Large intestine (tissue), 12 donors: ENCODE results near the gene FREM2. TPM values are rescaled to one million over a fixed set of nuclear protein-coding genes. Genes with fewer than 3 reads are reported as not detected.

ENCODE experiments used
- DNase-seq, 2 donors: peaks; one replicate each; pipeline versions ENCODE4 v3.0.0 to v3.0.0-alpha.2; 2013
- H3K27ac ChIP-seq: one replicate; pipeline ENCODE4 v1.5.1; 2013; ENCODE audit warnings: low read length
- H3K27me3 ChIP-seq: 2 replicates; pipeline ENCODE4 v1.6.1; 2013; ENCODE audit warnings: low read length; ENCODE audit not compliant: control insufficient read depth, insufficient read depth
- H3K36me3 ChIP-seq: 2 replicates; pipeline ENCODE4 v1.6.1; 2013; ENCODE audit warnings: low read length; ENCODE audit not compliant: control insufficient read depth, insufficient read depth
- H3K4me1 ChIP-seq: one replicate; pipeline ENCODE4 v1.6.1; 2013; ENCODE audit warnings: low read length; ENCODE audit not compliant: control insufficient read depth, insufficient read depth
- H3K4me3 ChIP-seq: one replicate; pipeline ENCODE4 v1.5.1; 2013; ENCODE audit warnings: low read length
- H3K9me3 ChIP-seq: one replicate; pipeline ENCODE4 v1.6.1; 2013; ENCODE audit warnings: mild to moderate bottlenecking, low read depth, low read length, moderate library complexity; ENCODE audit not compliant: control insufficient read depth
- WGBS: methylation state at CpG from one replicate; pipeline ENCODE4 v1.1.5; 2013; ENCODE audit warnings: low lambda C conversion rate; ENCODE audit not compliant: insufficient coverage; 5-methylcytosine and 5-hydroxymethylcytosine counted together
- long read RNA-seq, 11 donors: transcript quantifications; one replicate each; lab custom pipeline, GENCODE V29; 2026
- polyA plus RNA-seq: library from polyadenylated mRNA; unstranded; fragments of 120-200 nt; gene quantifications from one replicate; pipeline ENCODE4 v1.2.1, GENCODE V29; 2013

FREM2 gene
- 6.2 TPM for polyA plus RNA-seq
- long read RNA-seq, donor 1, result 0 reads
- long read RNA-seq, donor 2, result 0 reads
- long read RNA-seq, donor 3, result 0 reads
- long read RNA-seq, donor 4, result 0 reads
- long read RNA-seq, donor 5, result 0 reads
- long read RNA-seq, donor 6, result 0 reads
- long read RNA-seq, donor 7, result 0 reads
- long read RNA-seq, donor 8, result 0 reads
- long read RNA-seq, donor 9, result 0 reads
- long read RNA-seq, donor 10, result 0 reads
- long read RNA-seq, donor 11, result 0 reads

- H3K4me3 ChIP-seq, result peak within 1 kb of the TSS; percentile 55
- H3K9me3 ChIP-seq, result peaks cover 2% of the 10 kb centered on the region
- H3K36me3 ChIP-seq, result peaks cover 4% of the 10 kb centered on the region
- peak; percentile 68 to 86 for DNase-seq
- no CpG with 5 or more reads among the region's 40 CpGs for WGBS
- H3K27me3 ChIP-seq, result peaks cover 11% of the 10 kb centered on the region
- H3K27ac ChIP-seq, result peak within 1 kb of the TSS; percentile 25
- peaks cover 9% of the 10 kb centered on the region for H3K4me1 ChIP-seq
These were observed at the start of gene FREM2 for GRCh38 chr13:38686577-38687245. Gene FREM2, plus strand, starts transcription at chr13:38687077. Its CDS starts 268 bp downstream, at chr13:38687345.

- DNase-seq, result peak in 1 of 2 donors; percentile 58
- H3K27me3 ChIP-seq, result no peaks in the 10 kb centered on the region
- H3K27ac ChIP-seq, result no peak overlapping the region
- H3K4me3 ChIP-seq, result no peak overlapping the region
- no peaks in the 10 kb centered on the region for H3K9me3 ChIP-seq
- WGBS, result 50% methylated on average over 2 of the region's 3 CpGs
- H3K4me1 ChIP-seq, result peaks cover 16% of the 10 kb centered on the region
- no peaks in the 10 kb centered on the region for H3K36me3 ChIP-seq
These were observed 49.3 kb upstream of the FREM2 start for GRCh38 chr13:38637576-38637975.

- WGBS, result 96% methylated on average over 4 of the region's 5 CpGs
- Histone ChIP-seq H3K4me3 (no peak overlapping the region), H3K36me3 (no peaks in the 10 kb centered on the region), H3K4me1 (peaks cover 11% of the 10 kb centered on the region), H3K9me3 (no peaks in the 10 kb centered on the region), H3K27me3 (no peaks in the 10 kb centered on the region), H3K27ac (no peak overlapping the region)
- no peak for DNase-seq
These were observed 45.5 kb upstream of the FREM2 start for GRCh38 chr13:38641164-38641948.

GRCh38 chr13:38647312-38647711, 39.6 kb upstream of the FREM2 start:
- Histone ChIP-seq H3K36me3 (no peaks in the 10 kb centered on the region), H3K9me3 (no peaks in the 10 kb centered on the region), H3K4me1 (no peaks in the 10 kb centered on the region), H3K27me3 (no peaks in the 10 kb centered on the region), H3K27ac (no peak overlapping the region), H3K4me3 (no peak overlapping the region)
- no CpG with 5 or more reads among the region's 1 CpG for WGBS
- no peak for DNase-seq

- Histone ChIP-seq H3K27ac (no peak overlapping the region), H3K27me3 (no peaks in the 10 kb centered on the region), H3K4me3 (no peak overlapping the region), H3K9me3 (no peaks in the 10 kb centered on the region), H3K4me1 (no peaks in the 10 kb centered on the region), H3K36me3 (no peaks in the 10 kb centered on the region)
- DNase-seq, result no peak
- 100% methylated on average over 1 of the region's 1 CpG for WGBS
These were observed 38.0 kb upstream of the FREM2 start for GRCh38 chr13:38648912-38649311.

- Histone ChIP-seq H3K4me1 (peaks cover 11% of the 10 kb centered on the region), H3K27ac (no peak overlapping the region), H3K27me3 (no peaks in the 10 kb centered on the region), H3K36me3 (no peaks in the 10 kb centered on the region), H3K4me3 (no peak overlapping the region), H3K9me3 (no peaks in the 10 kb centered on the region)
- WGBS, result no CpG with 5 or more reads among the region's 2 CpGs
- DNase-seq, result no peak
These were observed 30.2 kb upstream of the FREM2 start for GRCh38 chr13:38656699-38657098.

- DNase-seq, result no peak
These were observed 29.7 kb upstream of the FREM2 start for GRCh38 chr13:38657191-38657590.

GRCh38 chr13:38658906-38659305, 28.0 kb upstream of the FREM2 start:
- no peaks in the 10 kb centered on the region for H3K27me3 ChIP-seq
- H3K4me3 ChIP-seq, result no peak overlapping the region
- 100% methylated on average over 1 of the region's 1 CpG for WGBS
- H3K27ac ChIP-seq, result no peak overlapping the region
- DNase-seq, result no peak
- H3K9me3 ChIP-seq, result no peaks in the 10 kb centered on the region
- no peaks in the 10 kb centered on the region for H3K36me3 ChIP-seq
- peaks cover 15% of the 10 kb centered on the region for H3K4me1 ChIP-seq

More at GRCh38 chr13:38657191-38657590, 29.7 kb upstream of the FREM2 start:
- Histone ChIP-seq H3K27me3 (no peaks in the 10 kb centered on the region), H3K36me3 (no peaks in the 10 kb centered on the region), H3K4me3 (no peak overlapping the region), H3K9me3 (no peaks in the 10 kb centered on the region), H3K4me1 (peaks cover 15% of the 10 kb centered on the region), H3K27ac (no peak overlapping the region)
- WGBS, result no CpG with 5 or more reads among the region's 1 CpG

GRCh38 chr13:38661010-38661675, 25.7 kb upstream of the FREM2 start:
- Histone ChIP-seq H3K4me1 (peaks cover 15% of the 10 kb centered on the region), H3K27me3 (no peaks in the 10 kb centered on the region), H3K36me3 (no peaks in the 10 kb centered on the region), H3K9me3 (no peaks in the 10 kb centered on the region), H3K27ac (no peak overlapping the region), H3K4me3 (no peak overlapping the region)
- 67% methylated on average over 1 of the region's 2 CpGs for WGBS
- DNase-seq, result no peak

- Histone ChIP-seq H3K36me3 (no peaks in the 10 kb centered on the region), H3K9me3 (no peaks in the 10 kb centered on the region), H3K4me1 (peaks cover 10% of the 10 kb centered on the region), H3K27ac (no peak overlapping the region), H3K4me3 (no peak overlapping the region), H3K27me3 (no peaks in the 10 kb centered on the region)
- WGBS, result no CpG with 5 or more reads among the region's 2 CpGs
- DNase-seq, result peak in 1 of 2 donors; percentile 43
These were observed 24.5 kb upstream of the FREM2 start for GRCh38 chr13:38662362-38662761.
